Gastrocnemius medialis (tissue), 4 donors: ENCODE data around the gene RBM6. TPM values are rescaled to one million over a fixed set of nuclear protein-coding genes. Genes with fewer than 3 reads are reported as not detected.

ENCODE experiments used
- ATAC-seq, 2 donors: fragments of 150-250 bp; one replicate each; pipeline ENCODE4 v1.9.1; 2016
- DNase-seq, 2 donors: peaks; one replicate each; pipeline ENCODE4 v3.0.0-alpha.2; 2019
- H3K27ac ChIP-seq, 4 donors: fragments of 200-600 bp; sonication (generic); 1 replicate in 1 of 4; 2 replicates in 3 of 4; pipeline ENCODE4 v1.5.1; 2016 to 2018; ENCODE audit warnings: mild to moderate bottlenecking in 2 of 4, moderate library complexity in 1 of 4
- H3K27me3 ChIP-seq, 3 donors: fragments of 200-600 bp; sonication (generic) in 2 of 3; 1 replicate in 1 of 3; 2 replicates in 2 of 3; pipeline versions ENCODE4 v1.5.1 to v1.6.0; 2016 to 2019; ENCODE audit warnings: mild to moderate bottlenecking in 1 of 3, moderate library complexity in 1 of 3
- H3K36me3 ChIP-seq, 2 donors: fragments of 200-600 bp; sonication (generic) in 1 of 2; one replicate each; pipeline ENCODE4 v1.5.1; 2017 to 2018
- H3K4me1 ChIP-seq, 2 donors: fragments of 200-600 bp; sonication (generic) in 1 of 2; one replicate each; pipeline ENCODE4 v1.5.1; 2016 to 2017; ENCODE audit warnings: mild to moderate bottlenecking in 2 of 2
- H3K4me3 ChIP-seq, 4 donors: fragments of 200-600 bp; sonication (generic) in 3 of 4; 1 replicate in 1 of 4; 2 replicates in 3 of 4; pipeline ENCODE4 v1.5.1; 2016 to 2019; ENCODE audit warnings: mild to moderate bottlenecking in 2 of 4
- H3K9me3 ChIP-seq, 3 donors: fragments of 200-600 bp; sonication (generic) in 2 of 3; 1 replicate in 1 of 3; 2 replicates in 2 of 3; pipeline ENCODE4 v1.5.1; 2016 to 2019
- POLR2A ChIP-seq, 2 donors: fragments of 450-650 bp; IDR thresholded peaks; one replicate each; pipeline ENCODE4 v1.6.1; 2017; ENCODE audit warnings: antibody characterized with exemption in 2 of 2, mild to moderate bottlenecking in 2 of 2, moderate library complexity in 2 of 2
- in situ Hi-C, 4 donors: fragments of 200-750 bp; cut with MboI; loops; one replicate each; pipeline versions ENCODE4 v1.15.0 to v1.8.0; 2017; ENCODE audit warnings: low sequenced_read_pairs in 4 of 4
- intact Hi-C: fragments of 100-400 bp; cut with DNase I; formaldehyde crosslinking; loops from one replicate; pipeline ENCODE4 v1.15.1; 2023; ENCODE audit warnings: low total_unique reads
- total RNA-seq, 4 donors: library from RNA; depleted of rRNA; stranded (reverse); fragments of >200 nt; gene quantifications; one replicate each; pipeline versions ENCODE4 v1.1.0 to v1.2.3, GENCODE V29; 2016
- TF ChIP-seq, protein P1 (sequence below), 5 experiments: fragments of 450-650 bp in 3 of 5; fragments of 200-600 bp in 2 of 5; sonication (generic) in 2 of 5; IDR thresholded peaks in 4 of 5; conservative IDR thresholded peaks in 1 of 5; 1 replicate in 4 of 5; 2 replicates in 1 of 5; pipeline ENCODE4 v1.5.1; 2016 to 2019; ENCODE audit warnings: antibody characterized with exemption in 5 of 5, mild to moderate bottlenecking in 3 of 5, moderate library complexity in 3 of 5

The RBM6 gene
- total RNA-seq, 4 donors from 2014 or later = 27.2 to 55.6 (median 30.6) TPM

DNA sequence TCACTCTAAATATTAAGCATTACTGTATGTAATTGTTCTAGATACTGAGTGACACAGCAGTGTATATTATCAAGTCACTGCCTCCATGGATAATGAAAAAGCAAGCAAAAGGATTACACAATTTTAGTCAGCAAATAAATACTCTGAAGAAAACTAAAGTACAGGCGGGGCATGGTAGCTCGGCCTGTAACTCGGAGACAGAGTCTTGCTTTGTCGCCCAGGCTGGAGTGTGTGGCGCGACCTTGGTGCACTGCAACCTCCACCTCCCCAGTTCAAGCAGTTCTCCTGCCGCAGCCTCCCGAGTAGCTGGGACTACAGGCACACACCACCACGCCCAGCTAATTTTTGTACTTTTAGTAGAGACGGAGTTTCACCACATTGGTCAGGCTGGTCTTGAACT is 32.7 kb downstream of the RBM6 start:
- in situ Hi-C loops (no loop called here), intact Hi-C loops (no loop called here)
- Histone ChIP-seq H3K9me3 (no peaks in the 10 kb centered on the region), H3K4me1 (peaks cover 0 to 5% of the 10 kb centered on the region in 2 donors), H3K36me3 (peaks cover 0 to 22% of the 10 kb centered on the region in 2 donors), H3K4me3 (no peak overlapping the region), H3K27me3 (no peaks in the 10 kb centered on the region), H3K27ac (no peak overlapping the region)
- ATAC-seq (no peak), DNase-seq (no peak)
- TF ChIP-seq, protein P1, sequence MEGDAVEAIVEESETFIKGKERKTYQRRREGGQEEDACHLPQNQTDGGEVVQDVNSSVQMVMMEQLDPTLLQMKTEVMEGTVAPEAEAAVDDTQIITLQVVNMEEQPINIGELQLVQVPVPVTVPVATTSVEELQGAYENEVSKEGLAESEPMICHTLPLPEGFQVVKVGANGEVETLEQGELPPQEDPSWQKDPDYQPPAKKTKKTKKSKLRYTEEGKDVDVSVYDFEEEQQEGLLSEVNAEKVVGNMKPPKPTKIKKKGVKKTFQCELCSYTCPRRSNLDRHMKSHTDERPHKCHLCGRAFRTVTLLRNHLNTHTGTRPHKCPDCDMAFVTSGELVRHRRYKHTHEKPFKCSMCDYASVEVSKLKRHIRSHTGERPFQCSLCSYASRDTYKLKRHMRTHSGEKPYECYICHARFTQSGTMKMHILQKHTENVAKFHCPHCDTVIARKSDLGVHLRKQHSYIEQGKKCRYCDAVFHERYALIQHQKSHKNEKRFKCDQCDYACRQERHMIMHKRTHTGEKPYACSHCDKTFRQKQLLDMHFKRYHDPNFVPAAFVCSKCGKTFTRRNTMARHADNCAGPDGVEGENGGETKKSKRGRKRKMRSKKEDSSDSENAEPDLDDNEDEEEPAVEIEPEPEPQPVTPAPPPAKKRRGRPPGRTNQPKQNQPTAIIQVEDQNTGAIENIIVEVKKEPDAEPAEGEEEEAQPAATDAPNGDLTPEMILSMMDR (IDR thresholded peaks at IDR 0.05 in 4 of 5, conservative IDR thresholded peaks at IDR 0.05 in 1 of 5) = no peak
- no peak for TF ChIP-seq POLR2A (IDR thresholded peaks at IDR 0.05)

DNA sequence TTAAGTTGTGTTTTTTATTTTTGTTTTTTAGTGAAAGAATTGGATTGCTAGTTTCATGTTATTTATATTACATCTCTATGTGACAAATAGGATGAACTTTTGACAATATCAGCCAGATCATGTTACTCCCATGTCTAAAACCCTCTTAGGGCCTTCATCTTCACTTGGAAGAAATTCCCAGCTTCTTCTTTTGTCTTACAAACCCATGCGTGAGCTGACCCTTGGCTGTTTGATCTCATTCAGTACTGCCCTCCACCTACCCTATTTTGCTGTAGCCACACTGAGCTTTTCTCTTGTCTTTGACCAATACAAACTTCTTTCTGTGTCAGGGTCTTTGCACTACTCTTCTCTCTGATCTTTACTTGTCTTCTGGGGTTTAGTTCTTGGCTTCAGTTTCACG is 37.0 kb downstream of the RBM6 start:
- Histone ChIP-seq H3K27me3 (no peaks in the 10 kb centered on the region), H3K27ac (no peak overlapping the region), H3K4me3 (no peak overlapping the region), H3K4me1 (peaks cover 0 to 5% of the 10 kb centered on the region in 2 donors), H3K36me3 (peaks cover 0 to 31% of the 10 kb centered on the region in 2 donors), H3K9me3 (no peaks in the 10 kb centered on the region)
- TF ChIP-seq, protein P1 (IDR thresholded peaks at IDR 0.05 in 4 of 5, conservative IDR thresholded peaks at IDR 0.05 in 1 of 5) = no peak
- TF ChIP-seq POLR2A (IDR thresholded peaks at IDR 0.05) = no peak
- no peak for DNase-seq
- in situ Hi-C loops = no loop called here
- no peak for ATAC-seq
- intact Hi-C loops = no loop called here

DNA sequence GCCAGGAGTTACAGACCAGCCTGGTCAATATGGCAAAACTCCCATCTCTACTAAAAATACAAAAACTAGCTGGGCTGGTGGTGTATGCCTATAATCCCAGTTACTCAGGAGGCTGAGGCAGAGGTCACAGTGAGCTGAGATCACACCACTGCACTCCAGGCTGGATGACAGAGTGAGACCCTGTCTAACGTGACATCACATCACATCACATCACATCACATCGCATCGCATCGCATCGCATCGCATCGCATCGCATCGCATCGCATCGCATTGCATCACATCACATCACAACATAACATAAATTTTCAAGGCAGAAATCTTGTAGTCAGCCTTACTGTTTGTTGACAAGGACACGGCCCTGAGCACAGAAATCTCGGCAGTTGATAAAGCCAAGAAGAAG is 44.4 kb downstream of the RBM6 start:
- Histone ChIP-seq H3K9me3 (no peaks in the 10 kb centered on the region), H3K4me3 (no peak overlapping the region), H3K4me1 (no peaks in the 10 kb centered on the region), H3K36me3 (peaks cover 0 to 18% of the 10 kb centered on the region in 2 donors), H3K27ac (no peak overlapping the region), H3K27me3 (no peaks in the 10 kb centered on the region)
- ATAC-seq (no peak), DNase-seq (no peak)
- intact Hi-C loops = no loop called here
- in situ Hi-C loops = no loop called here
- no peak for TF ChIP-seq POLR2A (IDR thresholded peaks at IDR 0.05)
- TF ChIP-seq, protein P1 (IDR thresholded peaks at IDR 0.05 in 4 of 5, conservative IDR thresholded peaks at IDR 0.05 in 1 of 5) = no peak

DNA sequence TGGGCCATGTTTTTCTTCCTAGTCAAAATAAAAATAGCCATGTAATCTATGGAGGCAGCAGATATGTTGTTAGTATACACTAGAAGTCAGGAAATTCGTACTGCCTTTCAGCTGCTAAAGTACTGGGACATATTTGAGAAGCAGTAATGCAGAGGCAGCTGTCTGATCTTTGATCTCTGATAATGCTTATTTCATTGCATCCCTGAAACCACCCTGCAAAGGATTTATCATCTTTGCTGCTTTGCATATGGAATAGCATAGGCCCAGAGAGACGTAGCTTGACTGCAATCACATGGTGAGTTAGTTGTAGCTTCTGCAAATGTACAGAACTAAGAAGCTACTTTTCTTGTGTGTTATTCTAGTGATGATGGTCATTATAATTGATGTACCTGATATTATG is 52.4 kb downstream of the RBM6 start:
- no peaks in the 10 kb centered on the region for H3K27me3 ChIP-seq
- TF ChIP-seq POLR2A (IDR thresholded peaks at IDR 0.05) = no peak
- TF ChIP-seq, protein P1 (IDR thresholded peaks at IDR 0.05 in 4 of 5, conservative IDR thresholded peaks at IDR 0.05 in 1 of 5) = no peak
- ATAC-seq (no peak), DNase-seq (no peak)
- H3K36me3 ChIP-seq = peaks cover 0 to 6% of the 10 kb centered on the region in 2 donors
- no peaks in the 10 kb centered on the region for H3K9me3 ChIP-seq
- H3K27ac ChIP-seq = no peak overlapping the region
- in situ Hi-C loops (no loop called here), intact Hi-C loops (no loop called here)
- no peaks in the 10 kb centered on the region for H3K4me1 ChIP-seq
- H3K4me3 ChIP-seq = no peak overlapping the region

DNA sequence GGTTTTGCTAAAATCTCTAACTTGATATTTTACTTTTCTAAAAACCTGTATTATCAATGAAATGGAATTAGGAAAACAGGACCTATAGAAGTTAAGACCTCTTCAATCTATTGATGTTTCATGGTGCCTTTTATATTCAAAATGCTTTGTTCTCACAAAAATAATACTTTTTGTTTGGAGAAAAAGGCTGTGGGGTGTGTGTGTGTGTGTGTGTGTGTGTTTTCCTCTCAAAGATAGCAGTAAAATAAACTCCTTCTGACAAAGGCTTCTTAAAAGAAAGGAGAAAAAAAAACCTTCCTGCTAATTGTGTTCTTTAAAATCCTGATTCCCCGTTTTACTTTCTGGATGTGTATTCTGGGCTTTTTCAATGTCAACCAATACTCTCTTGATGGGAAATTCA is 54.5 kb downstream of the RBM6 start:
- no peaks in the 10 kb centered on the region for H3K27me3 ChIP-seq
- intact Hi-C loops = no loop called here
- TF ChIP-seq, protein P1 (IDR thresholded peaks at IDR 0.05 in 4 of 5, conservative IDR thresholded peaks at IDR 0.05 in 1 of 5) = no peak
- TF ChIP-seq POLR2A (IDR thresholded peaks at IDR 0.05) = no peak
- peaks cover 0 to 4% of the 10 kb centered on the region in 2 donors for H3K36me3 ChIP-seq
- no peaks in the 10 kb centered on the region for H3K9me3 ChIP-seq
- DNase-seq (no peak), ATAC-seq (no peak)
- no peak overlapping the region for H3K27ac ChIP-seq
- in situ Hi-C loops = no loop called here
- H3K4me3 ChIP-seq = no peak overlapping the region
- H3K4me1 ChIP-seq = no peaks in the 10 kb centered on the region
